HL-60 (cell line): ENCODE measurements around the gene TVP23A.
A peak's percentile ranks its signal among the peaks of the same experiment; 100 is the strongest.
"Not testable (repeated sequence)": the region's sequence is repeated elsewhere in the genome, so short reads cannot be mapped to it uniquely, and the experiment has no call there.

Experiments
- DNase-seq, 2 experiments: peaks; one replicate each; pipeline ENCODE4 v3.0.0-alpha.2; 2010 to 2020; ENCODE audit warnings: low read depth in 1 of 2, low spot score in 1 of 2
- H3K27ac ChIP-seq: fragments of 250-450 bp; sonication (Bioruptor Pico); replicated peaks from 2 replicates; pipeline ENCODE4 v1.5.1; 2020; ENCODE audit warnings: mild to moderate bottlenecking, moderate library complexity
- H3K27me3 ChIP-seq: fragments of 250-450 bp; sonication (Bioruptor Pico); 2 replicates; pipeline ENCODE4 v1.5.1; 2021; ENCODE audit warnings: mild to moderate bottlenecking, moderate library complexity; ENCODE audit not compliant: insufficient read depth, poor library complexity, severe bottlenecking
- H3K4me3 ChIP-seq: replicated peaks from 2 replicates; pipeline ENCODE4 v1.5.1; 2011; ENCODE audit warnings: mild to moderate bottlenecking, control low read depth, low read length; ENCODE audit not compliant: insufficient read depth
- GABPA ChIP-seq: IDR thresholded peaks from 2 replicates; pipeline ENCODE4 v1.6.1; 2012; ENCODE audit warnings: low read depth
- POLR2AphosphoS5 ChIP-seq: IDR thresholded peaks from 2 replicates; pipeline ENCODE4 v1.6.1; 2012; ENCODE audit warnings: low read depth
- SPI1 ChIP-seq: IDR thresholded peaks from 2 replicates; pipeline ENCODE4 v1.6.1; 2012; ENCODE audit warnings: low read depth, mild to moderate bottlenecking, borderline replicate concordance
- TF ChIP-seq, protein P1 (sequence below): IDR thresholded peaks from 2 replicates; pipeline ENCODE4 v1.6.1; 2012; ENCODE audit warnings: low read depth; ENCODE audit not compliant: insufficient replicate concordance
- TF ChIP-seq, protein P2 (sequence below): IDR thresholded peaks from one replicate; pipeline ENCODE4 v1.5.1; 2011; ENCODE audit warnings: low read length, control low read depth, inconsistent platforms; ENCODE audit not compliant: insufficient read depth

Gene TVP23A

DNA sequence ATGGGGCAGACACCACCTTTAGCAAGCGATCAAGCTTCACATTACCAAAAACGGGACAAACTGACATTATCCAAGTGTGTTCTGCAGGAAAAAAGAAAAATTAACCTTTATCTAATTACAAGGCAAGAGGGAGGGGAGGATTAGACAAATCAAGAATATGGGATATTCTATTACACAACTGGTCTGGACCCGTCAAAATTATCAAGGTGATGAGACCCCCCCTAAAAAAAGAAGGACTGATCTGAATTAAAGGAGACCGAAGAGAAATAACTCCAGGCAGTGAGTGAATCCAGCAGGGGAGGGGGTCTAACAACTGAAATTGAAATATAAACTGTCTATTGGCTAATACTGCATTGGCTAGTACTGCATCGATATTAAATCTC lies 75.4 kb downstream of the TVP23A start:
- H3K27ac ChIP-seq: peak overlapping the region; percentile 99
- no peak for DNase-seq
- no peaks in the 10 kb centered on the region for H3K27me3 ChIP-seq
- TF ChIP-seq, protein P1, sequence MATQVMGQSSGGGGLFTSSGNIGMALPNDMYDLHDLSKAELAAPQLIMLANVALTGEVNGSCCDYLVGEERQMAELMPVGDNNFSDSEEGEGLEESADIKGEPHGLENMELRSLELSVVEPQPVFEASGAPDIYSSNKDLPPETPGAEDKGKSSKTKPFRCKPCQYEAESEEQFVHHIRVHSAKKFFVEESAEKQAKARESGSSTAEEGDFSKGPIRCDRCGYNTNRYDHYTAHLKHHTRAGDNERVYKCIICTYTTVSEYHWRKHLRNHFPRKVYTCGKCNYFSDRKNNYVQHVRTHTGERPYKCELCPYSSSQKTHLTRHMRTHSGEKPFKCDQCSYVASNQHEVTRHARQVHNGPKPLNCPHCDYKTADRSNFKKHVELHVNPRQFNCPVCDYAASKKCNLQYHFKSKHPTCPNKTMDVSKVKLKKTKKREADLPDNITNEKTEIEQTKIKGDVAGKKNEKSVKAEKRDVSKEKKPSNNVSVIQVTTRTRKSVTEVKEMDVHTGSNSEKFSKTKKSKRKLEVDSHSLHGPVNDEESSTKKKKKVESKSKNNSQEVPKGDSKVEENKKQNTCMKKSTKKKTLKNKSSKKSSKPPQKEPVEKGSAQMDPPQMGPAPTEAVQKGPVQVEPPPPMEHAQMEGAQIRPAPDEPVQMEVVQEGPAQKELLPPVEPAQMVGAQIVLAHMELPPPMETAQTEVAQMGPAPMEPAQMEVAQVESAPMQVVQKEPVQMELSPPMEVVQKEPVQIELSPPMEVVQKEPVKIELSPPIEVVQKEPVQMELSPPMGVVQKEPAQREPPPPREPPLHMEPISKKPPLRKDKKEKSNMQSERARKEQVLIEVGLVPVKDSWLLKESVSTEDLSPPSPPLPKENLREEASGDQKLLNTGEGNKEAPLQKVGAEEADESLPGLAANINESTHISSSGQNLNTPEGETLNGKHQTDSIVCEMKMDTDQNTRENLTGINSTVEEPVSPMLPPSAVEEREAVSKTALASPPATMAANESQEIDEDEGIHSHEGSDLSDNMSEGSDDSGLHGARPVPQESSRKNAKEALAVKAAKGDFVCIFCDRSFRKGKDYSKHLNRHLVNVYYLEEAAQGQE: no peak
- no peak for TF ChIP-seq SPI1
- no peak for TF ChIP-seq POLR2AphosphoS5
- TF ChIP-seq, protein P2, sequence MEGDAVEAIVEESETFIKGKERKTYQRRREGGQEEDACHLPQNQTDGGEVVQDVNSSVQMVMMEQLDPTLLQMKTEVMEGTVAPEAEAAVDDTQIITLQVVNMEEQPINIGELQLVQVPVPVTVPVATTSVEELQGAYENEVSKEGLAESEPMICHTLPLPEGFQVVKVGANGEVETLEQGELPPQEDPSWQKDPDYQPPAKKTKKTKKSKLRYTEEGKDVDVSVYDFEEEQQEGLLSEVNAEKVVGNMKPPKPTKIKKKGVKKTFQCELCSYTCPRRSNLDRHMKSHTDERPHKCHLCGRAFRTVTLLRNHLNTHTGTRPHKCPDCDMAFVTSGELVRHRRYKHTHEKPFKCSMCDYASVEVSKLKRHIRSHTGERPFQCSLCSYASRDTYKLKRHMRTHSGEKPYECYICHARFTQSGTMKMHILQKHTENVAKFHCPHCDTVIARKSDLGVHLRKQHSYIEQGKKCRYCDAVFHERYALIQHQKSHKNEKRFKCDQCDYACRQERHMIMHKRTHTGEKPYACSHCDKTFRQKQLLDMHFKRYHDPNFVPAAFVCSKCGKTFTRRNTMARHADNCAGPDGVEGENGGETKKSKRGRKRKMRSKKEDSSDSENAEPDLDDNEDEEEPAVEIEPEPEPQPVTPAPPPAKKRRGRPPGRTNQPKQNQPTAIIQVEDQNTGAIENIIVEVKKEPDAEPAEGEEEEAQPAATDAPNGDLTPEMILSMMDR: no peak
- no peak for TF ChIP-seq GABPA
- H3K4me3 ChIP-seq: peak overlapping the region; percentile 60

DNA sequence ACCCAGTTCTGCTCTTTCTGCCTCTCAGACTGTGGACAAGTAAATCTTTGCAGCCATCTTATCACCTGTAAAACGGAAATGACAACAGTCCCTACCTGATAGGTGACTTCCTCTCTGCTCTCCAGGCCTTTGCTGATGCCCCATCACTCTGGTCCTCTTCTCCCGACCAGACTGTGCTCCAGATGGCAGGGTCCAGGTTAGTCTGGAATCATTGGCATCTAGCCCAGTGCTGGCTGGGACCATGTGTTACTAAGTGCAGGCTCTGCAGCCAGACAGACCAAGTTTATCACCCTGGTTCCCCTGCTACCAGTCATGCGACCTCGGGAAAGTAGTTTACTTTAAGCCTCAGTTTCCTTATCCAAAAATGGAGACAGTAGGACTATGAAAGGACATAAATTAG lies 76.8 kb downstream of the TVP23A start:
- Histone ChIP-seq H3K4me3 (no peak overlapping the region), H3K27me3 (no peaks in the 10 kb centered on the region), H3K27ac (no peak overlapping the region)
- DNase-seq: no peak
- no peak for TF ChIP-seq POLR2AphosphoS5

DNA sequence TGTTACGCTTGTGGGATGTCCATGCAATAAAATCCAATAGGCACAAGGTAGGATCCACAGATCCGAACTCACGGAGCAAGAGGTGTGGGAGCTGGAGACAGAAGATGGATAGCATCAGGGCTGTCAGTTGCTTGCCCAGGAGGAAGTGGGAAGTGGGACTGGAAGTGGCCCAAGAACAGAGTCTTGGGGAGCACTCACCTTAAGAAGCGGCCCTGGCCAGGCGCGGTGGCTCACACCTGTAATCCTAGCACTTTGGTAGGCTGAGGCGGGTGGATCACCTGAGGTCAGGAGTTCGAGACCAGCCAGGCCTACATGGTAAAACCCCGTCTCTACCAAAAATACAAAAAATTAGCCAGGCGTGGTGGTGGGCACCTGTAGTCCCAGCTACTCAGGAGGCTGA lies 77.3 kb downstream of the TVP23A start:
- H3K4me3 ChIP-seq, H3K27ac ChIP-seq, DNase-seq, H3K27me3 ChIP-seq: not testable (repeated sequence)

DNA sequence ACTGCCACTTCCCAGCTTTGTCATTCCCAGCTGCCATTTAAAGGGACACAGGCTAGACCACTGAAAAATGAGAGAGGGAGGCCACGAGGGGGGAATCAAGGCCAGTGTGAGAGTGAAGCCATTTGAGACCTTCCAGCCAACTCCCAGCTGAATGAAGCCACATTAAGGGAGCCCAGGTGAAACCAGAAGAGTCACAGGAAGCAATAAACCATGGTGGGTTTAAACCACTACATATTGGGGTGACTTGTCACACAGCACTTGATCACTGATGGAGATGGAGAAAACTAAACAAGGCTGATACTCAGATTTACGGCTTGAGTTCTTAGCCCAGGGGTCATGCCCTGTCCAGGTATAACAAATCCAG lies 77.8 kb downstream of the TVP23A start:
- TF ChIP-seq, protein P1: no peak
- no peak overlapping the region for H3K27ac ChIP-seq

DNA sequence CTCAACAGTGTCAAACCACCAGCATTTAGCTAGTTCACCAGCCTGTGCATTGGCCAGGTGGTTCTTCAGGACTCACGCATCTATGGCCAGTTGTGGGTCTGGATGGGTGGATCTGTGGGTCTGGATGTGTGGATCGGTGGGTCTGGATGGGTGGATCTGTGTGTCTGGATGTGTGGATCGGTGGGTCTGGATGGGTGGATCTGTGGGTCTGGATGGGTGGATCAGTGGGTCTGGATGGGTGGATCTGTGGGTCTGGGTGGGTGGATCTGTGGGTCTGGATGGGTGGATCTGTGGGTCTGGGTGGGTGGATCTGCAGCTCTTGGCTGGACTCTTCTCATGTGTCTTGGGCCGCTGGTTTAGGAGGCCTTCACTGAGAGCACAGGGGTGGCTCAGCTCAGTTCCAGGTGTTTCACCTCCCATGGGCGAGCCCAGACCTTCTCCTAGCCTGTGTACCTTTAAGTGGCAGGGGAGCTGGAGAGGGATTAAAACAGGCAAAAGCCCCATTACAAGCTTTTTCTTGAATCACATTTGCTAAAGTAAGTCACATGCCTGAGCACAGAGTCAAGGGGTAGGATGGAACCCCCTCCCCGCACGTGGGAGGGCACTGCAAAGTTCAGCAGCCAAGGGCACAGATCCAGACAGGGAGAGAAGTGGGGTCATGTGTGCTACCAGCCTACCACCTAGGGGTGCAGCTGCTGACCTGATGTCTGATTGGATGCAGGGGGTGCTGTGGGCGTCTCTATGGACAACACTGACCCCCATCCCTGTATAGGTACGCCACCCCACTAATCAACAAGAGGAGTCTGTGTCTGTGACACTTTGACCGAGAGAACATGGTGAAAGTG lies 78.4 kb downstream of the TVP23A start:
- Histone ChIP-seq H3K27me3 (no peaks in the 10 kb centered on the region), H3K27ac (no peak overlapping the region), H3K4me3 (no peak overlapping the region)
- no peak for DNase-seq
- TF ChIP-seq, protein P1: no peak
- TF ChIP-seq POLR2AphosphoS5 (no peak), GABPA (no peak), SPI1 (no peak)

More for the DNA sequence above, 77.8 kb downstream of the TVP23A start:
- no peaks in the 10 kb centered on the region for H3K27me3 ChIP-seq
- no peak overlapping the region for H3K4me3 ChIP-seq
- DNase-seq: no peak
